NOMO-1 (cell line): ENCODE results near the gene ARHGEF11.
A peak's percentile ranks its signal among the peaks of the same experiment; 100 is the strongest.

Experiments
- DNase-seq, 2 experiments: peaks; one replicate each; lab custom pipeline; 2025; ENCODE audit not compliant: unreplicated experiment in 2 of 2; lab: John Stamatoyannopoulos, UW

ARHGEF11 gene

GRCh38 chr1:156898161-156898566 lies 147.4 kb downstream of the ARHGEF11 start:
- peak; percentile 18 to 51 for DNase-seq

GRCh38 chr1:156897078-156897825 lies 148.3 kb downstream of the ARHGEF11 start:
- DNase-seq, result no peak

- no peak for DNase-seq
These were observed 149.0 kb downstream of the ARHGEF11 start for GRCh38 chr1:156896490-156897033.

- DNase-seq, result no peak
These were observed 149.6 kb downstream of the ARHGEF11 start for GRCh38 chr1:156895927-156896326.

- DNase-seq, result no peak
These were observed 150.1 kb downstream of the ARHGEF11 start for GRCh38 chr1:156895455-156895812.

GRCh38 chr1:156894711-156895454 lies 150.7 kb downstream of the ARHGEF11 start:
- DNase-seq, result no peak

GRCh38 chr1:156894001-156894400 lies 151.5 kb downstream of the ARHGEF11 start:
- DNase-seq, result no peak

GRCh38 chr1:156893048-156893953 lies 152.2 kb downstream of the ARHGEF11 start, which contains the start of gene PEAR1:
Gene PEAR1, plus strand, starts transcription at chr1:156893718. Its CDS starts 10,209 bp downstream, at chr1:156903927.
- DNase-seq, result no peak

GRCh38 chr1:156892190-156893047 lies 153.1 kb downstream of the ARHGEF11 start:
- peak; percentile 81 to 83 for DNase-seq

GRCh38 chr1:156889802-156890580 lies 155.6 kb downstream of the ARHGEF11 start:
- DNase-seq, result peak; percentile 50 to 58

GRCh38 chr1:156887734-156888133 lies 157.8 kb downstream of the ARHGEF11 start:
- DNase-seq, result no peak

GRCh38 chr1:156887317-156887716 lies 158.2 kb downstream of the ARHGEF11 start:
- DNase-seq, result no peak

- DNase-seq, result no peak
These were observed 158.8 kb downstream of the ARHGEF11 start for GRCh38 chr1:156886583-156887281.

GRCh38 chr1:156885880-156886355 lies 159.6 kb downstream of the ARHGEF11 start:
- no peak for DNase-seq

GRCh38 chr1:156885314-156885713 lies 160.2 kb downstream of the ARHGEF11 start:
- DNase-seq, result no peak
